Uterus (tissue), 2 donors: ENCODE results near the gene EFCAB5.

Experiments used
- POLR2A ChIP-seq, 2 donors: fragments of 450-650 bp; IDR thresholded peaks; one replicate each; pipeline ENCODE4 v1.6.1; 2016; ENCODE audit warnings: antibody characterized with exemption in 2 of 2, mild to moderate bottlenecking in 1 of 2, moderate library complexity in 1 of 2
- TF ChIP-seq, protein P1 (sequence below), 4 experiments: fragments of 200-600 bp in 2 of 4; fragments of 450-650 bp in 2 of 4; sonication (generic) in 2 of 4; IDR thresholded peaks; one replicate each; pipeline ENCODE4 v1.5.1; 2016 to 2019; ENCODE audit warnings: antibody characterized with exemption in 4 of 4, mild to moderate bottlenecking in 2 of 4, moderate library complexity in 1 of 4

- no peak for TF ChIP-seq POLR2A (IDR thresholded peaks at IDR 0.05)
- TF ChIP-seq, protein P1, sequence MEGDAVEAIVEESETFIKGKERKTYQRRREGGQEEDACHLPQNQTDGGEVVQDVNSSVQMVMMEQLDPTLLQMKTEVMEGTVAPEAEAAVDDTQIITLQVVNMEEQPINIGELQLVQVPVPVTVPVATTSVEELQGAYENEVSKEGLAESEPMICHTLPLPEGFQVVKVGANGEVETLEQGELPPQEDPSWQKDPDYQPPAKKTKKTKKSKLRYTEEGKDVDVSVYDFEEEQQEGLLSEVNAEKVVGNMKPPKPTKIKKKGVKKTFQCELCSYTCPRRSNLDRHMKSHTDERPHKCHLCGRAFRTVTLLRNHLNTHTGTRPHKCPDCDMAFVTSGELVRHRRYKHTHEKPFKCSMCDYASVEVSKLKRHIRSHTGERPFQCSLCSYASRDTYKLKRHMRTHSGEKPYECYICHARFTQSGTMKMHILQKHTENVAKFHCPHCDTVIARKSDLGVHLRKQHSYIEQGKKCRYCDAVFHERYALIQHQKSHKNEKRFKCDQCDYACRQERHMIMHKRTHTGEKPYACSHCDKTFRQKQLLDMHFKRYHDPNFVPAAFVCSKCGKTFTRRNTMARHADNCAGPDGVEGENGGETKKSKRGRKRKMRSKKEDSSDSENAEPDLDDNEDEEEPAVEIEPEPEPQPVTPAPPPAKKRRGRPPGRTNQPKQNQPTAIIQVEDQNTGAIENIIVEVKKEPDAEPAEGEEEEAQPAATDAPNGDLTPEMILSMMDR (IDR thresholded peaks at IDR 0.05) = no peak
These were observed 64.4 kb downstream of the EFCAB5 start for GRCh38 chr17:30005709-30006320.
